Astrocyte (in vitro differentiated cells and primary cell): ENCODE data around the gene RAB40B. TPM values are rescaled to one million over a fixed set of nuclear protein-coding genes. Genes with fewer than 3 reads are reported as not detected.

ENCODE experiments used
- DNase-seq: peaks from one replicate; pipeline ENCODE4 v3.0.0-alpha.2; 2010; ENCODE audit warnings: low read depth
- FAIRE-seq: peaks from 2 replicates; lab custom pipeline; 2011; peaks lifted over from hg19 to GRCh38; lab: Jason Lieb, UNC
- H2AFZ ChIP-seq: 2 replicates; pipeline ENCODE4 v1.6.0; 2012; ENCODE audit warnings: low read depth, low read length, inconsistent platforms
- H3K27ac ChIP-seq: 2 replicates; pipeline ENCODE4 v1.5.1; 2011; ENCODE audit warnings: low read depth, low read length, inconsistent platforms
- H3K27me3 ChIP-seq: 2 replicates; pipeline ENCODE4 v1.6.0; 2011; ENCODE audit warnings: low read length, inconsistent platforms; ENCODE audit not compliant: insufficient read depth
- H3K36me3 ChIP-seq: 2 replicates; pipeline ENCODE4 v1.5.1; 2011; ENCODE audit warnings: low read length, inconsistent platforms; ENCODE audit not compliant: insufficient read depth
- H3K4me1 ChIP-seq: 2 replicates; pipeline ENCODE4 v1.5.1; 2011; ENCODE audit warnings: low read length, inconsistent platforms; ENCODE audit not compliant: insufficient read depth
- H3K4me2 ChIP-seq: 2 replicates; pipeline ENCODE4 v1.6.0; 2012; ENCODE audit warnings: low read length, inconsistent platforms
- H3K4me3 ChIP-seq: 2 replicates; pipeline ENCODE4 v1.5.1; 2011; ENCODE audit warnings: low read depth, mild to moderate bottlenecking, low read length, inconsistent platforms; ENCODE audit not compliant: insufficient read depth
- H3K79me2 ChIP-seq: 2 replicates; pipeline ENCODE4 v1.6.0; 2012; ENCODE audit warnings: mild to moderate bottlenecking, low read length, inconsistent platforms; ENCODE audit not compliant: insufficient read depth
- H3K9ac ChIP-seq: 2 replicates; pipeline ENCODE4 v1.6.0; 2012; ENCODE audit warnings: mild to moderate bottlenecking, low read length, inconsistent platforms
- H3K9me3 ChIP-seq: 2 replicates; pipeline ENCODE4 v1.5.1; 2012; ENCODE audit warnings: low read depth, mild to moderate bottlenecking, low read length, inconsistent platforms; ENCODE audit not compliant: insufficient read depth
- H4K20me1 ChIP-seq: 2 replicates; pipeline ENCODE4 v1.6.0; 2012; ENCODE audit warnings: low read length, inconsistent platforms; ENCODE audit not compliant: insufficient read depth
- H3K27ac Mint-ChIP-seq: one replicate; pipeline ENCODE4 v1.8.0; 2021; ENCODE audit warnings: mild to moderate bottlenecking, mixed read lengths; ENCODE audit not compliant: unreplicated experiment
- H3K27me3 Mint-ChIP-seq: one replicate; pipeline ENCODE4 v1.8.0; 2021; ENCODE audit warnings: low read depth, mixed read lengths; ENCODE audit not compliant: unreplicated experiment
- H3K36me3 Mint-ChIP-seq: one replicate; pipeline ENCODE4 v1.8.0; 2021; ENCODE audit warnings: low read depth, mixed read lengths; ENCODE audit not compliant: unreplicated experiment
- H3K4me1 Mint-ChIP-seq: one replicate; pipeline ENCODE4 v1.8.0; 2021; ENCODE audit warnings: low read depth, mixed read lengths; ENCODE audit not compliant: unreplicated experiment
- H3K4me3 Mint-ChIP-seq: one replicate; pipeline ENCODE4 v1.8.0; 2021; ENCODE audit warnings: mild to moderate bottlenecking, moderate library complexity, mixed read lengths; ENCODE audit not compliant: unreplicated experiment
- H3K9me3 Mint-ChIP-seq: one replicate; pipeline ENCODE4 v1.8.0; 2021; ENCODE audit warnings: mild to moderate bottlenecking, mixed read lengths; ENCODE audit not compliant: unreplicated experiment
- CTCF ChIP-seq: IDR thresholded peaks from 2 replicates; pipeline ENCODE4 v1.5.1; 2011; ENCODE audit warnings: low read depth, mild to moderate bottlenecking, inconsistent platforms, low read length, moderate library complexity; ENCODE audit not compliant: insufficient read depth
- EZH2 ChIP-seq: IDR thresholded peaks from 2 replicates; pipeline ENCODE4 v1.6.1; 2012; ENCODE audit warnings: mild to moderate bottlenecking, low read length, inconsistent platforms; ENCODE audit not compliant: insufficient read depth
- total RNA-seq: library from RNA; stranded (reverse); gene quantifications from 2 replicates; pipeline ENCODE4 v1.2.1, GENCODE V29; 2021

The RAB40B gene
- total RNA-seq, 1 donor from 2014 or later: 15.8 TPM

- H3K9me3 ChIP-seq: no peaks in the 10 kb centered on the region
- H3K4me2 ChIP-seq: no peak overlapping the region
- H3K4me3 Mint-ChIP-seq: no peak overlapping the region
- no peaks in the 10 kb centered on the region for H3K4me1 ChIP-seq
- no peak overlapping the region for H3K9ac ChIP-seq
- FAIRE-seq (no peak), DNase-seq (no peak)
- no peaks in the 10 kb centered on the region for H3K27me3 ChIP-seq
- no peak for TF ChIP-seq CTCF
- TF ChIP-seq EZH2: no peak
- no peaks in the 10 kb centered on the region for H3K36me3 Mint-ChIP-seq
- H3K36me3 ChIP-seq: no peaks in the 10 kb centered on the region
- no peaks in the 10 kb centered on the region for H3K79me2 ChIP-seq
- H3K27ac Mint-ChIP-seq: no peak overlapping the region
- no peak overlapping the region for H3K4me3 ChIP-seq
- peaks cover 1% of the 10 kb centered on the region for H3K4me1 Mint-ChIP-seq
- no peaks in the 10 kb centered on the region for H4K20me1 ChIP-seq
- peaks cover 3% of the 10 kb centered on the region for H3K27me3 Mint-ChIP-seq
- no peak overlapping the region for H3K27ac ChIP-seq
- no peaks in the 10 kb centered on the region for H3K9me3 Mint-ChIP-seq
- H2AFZ ChIP-seq: no peak overlapping the region
Measured at GRCh38 chr17:82705756-82706155, 7.3 kb upstream of the RAB40B start.

- Histone ChIP-seq H3K27me3 (no peaks in the 10 kb centered on the region), H3K79me2 (no peaks in the 10 kb centered on the region), H3K9ac (no peak overlapping the region), H3K4me3 (no peak overlapping the region), H3K4me1 (no peaks in the 10 kb centered on the region), H4K20me1 (no peaks in the 10 kb centered on the region), H2AFZ (no peak overlapping the region), H3K27ac (no peak overlapping the region), H3K4me2 (no peak overlapping the region), H3K9me3 (no peaks in the 10 kb centered on the region), H3K36me3 (no peaks in the 10 kb centered on the region)
- DNase-seq (no peak), FAIRE-seq (no peak)
- Mint-ChIP-seq H3K4me1 (peaks cover 1% of the 10 kb centered on the region), H3K9me3 (no peaks in the 10 kb centered on the region), H3K36me3 (no peaks in the 10 kb centered on the region), H3K27me3 (peaks cover 5% of the 10 kb centered on the region), H3K27ac (no peak overlapping the region), H3K4me3 (no peak overlapping the region)
- TF ChIP-seq CTCF: no peak
- no peak for TF ChIP-seq EZH2
Measured at GRCh38 chr17:82704886-82705285, 6.4 kb upstream of the RAB40B start.

- Mint-ChIP-seq H3K4me3 (no peak overlapping the region), H3K4me1 (peaks cover 1% of the 10 kb centered on the region), H3K27ac (no peak overlapping the region), H3K27me3 (peaks cover 9% of the 10 kb centered on the region), H3K9me3 (no peaks in the 10 kb centered on the region), H3K36me3 (no peaks in the 10 kb centered on the region)
- H4K20me1 ChIP-seq: no peaks in the 10 kb centered on the region
- no peak overlapping the region for H2AFZ ChIP-seq
- H3K36me3 ChIP-seq: no peaks in the 10 kb centered on the region
- FAIRE-seq: no peak
- no peak overlapping the region for H3K4me2 ChIP-seq
- TF ChIP-seq CTCF: no peak
- no peak for TF ChIP-seq EZH2
- no peaks in the 10 kb centered on the region for H3K9me3 ChIP-seq
- no peaks in the 10 kb centered on the region for H3K79me2 ChIP-seq
- no peak overlapping the region for H3K9ac ChIP-seq
- no peaks in the 10 kb centered on the region for H3K27me3 ChIP-seq
- no peak overlapping the region for H3K27ac ChIP-seq
- H3K4me3 ChIP-seq: no peak overlapping the region
- peaks cover 1% of the 10 kb centered on the region for H3K4me1 ChIP-seq
- DNase-seq: no peak
Measured at GRCh38 chr17:82703935-82704865, 5.7 kb upstream of the RAB40B start.
